ENCODE measurements around the gene PAQR5. TPM values are rescaled to one million over a fixed set of nuclear protein-coding genes. Genes with fewer than 3 reads are reported as not detected.

PAQR5 gene
- total and polyA plus RNA-seq, 7 donors: 0.08 to 0.39 (median 0.17) TPM; not detected in 1

- H3K4me1 ChIP-seq: peaks cover under 1% of the 10 kb centered on the region
- no peaks in the 10 kb centered on the region for H3K36me3 ChIP-seq (ENCODE audit: insufficient read depth in 1 of 2, low read depth in 1 of 2)
- H3K27ac ChIP-seq: no peak overlapping the region
- H3K4me3 ChIP-seq: no peak overlapping the region
- DNase-seq: no peak
- TF ChIP-seq CTCF (IDR thresholded peaks at IDR 0.05): no peak
- H3K9me3 ChIP-seq: no peaks in the 10 kb centered on the region
- intact Hi-C loops (cut with DNase I): no loop called here
- 74 to 83% (median 78%) methylated on average over 7 of the region's 7 CpGs for WGBS, 3 donors
- H3K27me3 ChIP-seq (ENCODE audit: insufficient read depth in 3 of 3, low read length in 2 of 3): no peaks in the 10 kb centered on the region
- no peak for ATAC-seq
Observed at GRCh38 chr15:69389426-69389825, 90.7 kb downstream of the PAQR5 start.

- no peak overlapping the region for H3K4me3 ChIP-seq
- no peak for TF ChIP-seq CTCF (IDR thresholded peaks at IDR 0.05)
- H3K36me3 ChIP-seq (ENCODE audit: insufficient read depth in 1 of 2, low read depth in 1 of 2): no peaks in the 10 kb centered on the region
- no peak for ATAC-seq
- 95 to 100% (median 96%) methylated on average over 2 of the region's 2 CpGs for WGBS, 3 donors
- no peaks in the 10 kb centered on the region for H3K27me3 ChIP-seq (ENCODE audit: insufficient read depth in 3 of 3, low read length in 2 of 3)
- no peaks in the 10 kb centered on the region for H3K9me3 ChIP-seq
- peaks cover 7% of the 10 kb centered on the region for H3K4me1 ChIP-seq
- DNase-seq: no peak
- H3K27ac ChIP-seq: no peak overlapping the region
- intact Hi-C loops (cut with DNase I): no loop called here
Observed at GRCh38 chr15:69390575-69390974, 91.9 kb downstream of the PAQR5 start.

DNA sequence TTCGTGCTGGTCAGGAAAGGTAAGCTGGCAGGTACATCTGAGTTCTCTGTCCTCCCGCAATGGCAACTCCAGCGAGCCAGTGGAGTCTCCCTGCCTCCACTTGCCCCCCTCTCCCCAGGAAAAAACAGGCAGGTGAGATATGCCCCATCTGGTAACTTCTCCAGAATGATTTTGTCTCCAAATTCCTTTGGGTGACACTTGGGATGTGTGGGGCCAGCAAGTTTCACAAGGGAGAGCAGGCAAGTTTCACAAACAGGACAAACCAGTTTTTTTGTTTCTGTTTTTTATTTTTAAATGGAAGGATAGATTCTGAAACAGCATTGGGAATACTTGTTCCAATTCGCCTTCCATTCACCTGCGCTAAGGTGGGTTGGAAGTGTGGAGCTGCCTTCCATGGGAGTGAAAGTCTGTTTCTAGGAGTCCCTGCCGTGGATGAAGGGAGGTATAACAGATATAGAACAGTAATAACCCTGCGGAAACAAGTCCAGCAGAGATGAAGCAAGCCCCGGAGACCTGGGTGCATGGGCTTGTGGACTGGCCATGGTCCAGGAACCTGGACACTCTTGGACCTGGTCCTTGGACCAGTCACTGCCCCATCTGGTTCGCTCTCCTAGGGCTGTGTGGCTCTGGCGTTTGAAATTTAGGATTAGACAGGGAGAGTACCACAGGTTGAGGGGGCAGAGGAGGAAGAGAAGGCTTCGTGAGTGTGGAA lies 92.5 kb downstream of the PAQR5 start:
- intact Hi-C loops (cut with DNase I): no loop called here
- DNase-seq (no peak), ATAC-seq (no peak)
- no peaks in the 10 kb centered on the region for H3K27me3 ChIP-seq (ENCODE audit: insufficient read depth in 3 of 3, low read length in 2 of 3)
- H3K36me3 ChIP-seq (ENCODE audit: insufficient read depth in 1 of 2, low read depth in 1 of 2): no peaks in the 10 kb centered on the region
- H3K4me3 ChIP-seq: no peak overlapping the region
- no peaks in the 10 kb centered on the region for H3K9me3 ChIP-seq
- no peak overlapping the region for H3K27ac ChIP-seq
- H3K4me1 ChIP-seq: peaks cover 7% of the 10 kb centered on the region
- TF ChIP-seq CTCF (IDR thresholded peaks at IDR 0.05): no peak
- WGBS, 3 donors: 90 to 94% (median 90%) methylated on average over 11 of the region's 11 CpGs

GRCh38 chr15:69392352-69392751 lies 93.6 kb downstream of the PAQR5 start:
- Histone ChIP-seq H3K9me3 (no peaks in the 10 kb centered on the region), H3K36me3 (ENCODE audit: insufficient read depth in 1 of 2, low read depth in 1 of 2) (no peaks in the 10 kb centered on the region), H3K4me3 (no peak overlapping the region), H3K27ac (no peak overlapping the region), H3K4me1 (peaks cover 7% of the 10 kb centered on the region), H3K27me3 (ENCODE audit: insufficient read depth in 3 of 3, low read length in 2 of 3) (no peaks in the 10 kb centered on the region)
- ATAC-seq: no peak
- intact Hi-C loops (cut with DNase I): loop anchor here (1.0 to 2.0 kb wide), 2 partner anchors 333 to 334 kb away; no protein-coding TSS in a partner anchor
- no peak for TF ChIP-seq CTCF (IDR thresholded peaks at IDR 0.05)
- DNase-seq: no peak
- WGBS, 3 donors: 72 to 78% (median 76%) methylated on average over 4 of the region's 4 CpGs
